Lower lobe of right lung (tissue), 2 donors: ENCODE results near the gene MARVELD1. TPM values are rescaled to one million over a fixed set of nuclear protein-coding genes. Genes with fewer than 3 reads are reported as not detected.
A peak's percentile ranks its signal among the peaks of the same experiment; 100 is the strongest.

ENCODE experiments used
- ATAC-seq, 2 donors: fragments of 200-7000 bp; cut with Tn5 transposase; one replicate each; pipeline ENCODE4 v1.9.1; 2020 to 2022; ENCODE audit warnings: mild to moderate bottlenecking in 2 of 2, moderate library complexity in 2 of 2
- DNase-seq: peaks from one replicate; pipeline ENCODE4 v3.0.0-alpha.2; 2020
- H3K27ac ChIP-seq: fragments of 200-600 bp; one replicate; pipeline ENCODE4 v1.8.0; 2022
- H3K27me3 ChIP-seq: fragments of 200-600 bp; one replicate; pipeline ENCODE4 v1.8.0; 2022; ENCODE audit warnings: low read depth
- H3K36me3 ChIP-seq: fragments of 200-600 bp; one replicate; pipeline ENCODE4 v1.8.0; 2022; ENCODE audit warnings: mild to moderate bottlenecking
- H3K4me1 ChIP-seq: fragments of 200-600 bp; one replicate; pipeline ENCODE4 v1.8.0; 2022
- H3K4me3 ChIP-seq: fragments of 200-600 bp; one replicate; pipeline ENCODE4 v1.8.0; 2022; ENCODE audit warnings: mild to moderate bottlenecking
- H3K9me3 ChIP-seq: fragments of 200-600 bp; one replicate; pipeline ENCODE4 v1.8.0; 2022
- intact Hi-C: fragments of 100-400 bp; cut with DNase I; formaldehyde crosslinking; loops from one replicate; pipeline ENCODE4 v1.11.0; 2022
- total RNA-seq: library from RNA; stranded (reverse); fragmentation: NEBNext Ultra II Directional; extraction: Animal tissue kit (Norgen Biotek cat#: 25700); gene quantifications from one replicate; pipeline ENCODE4 v1.2.1, GENCODE V29; 2021
- TF ChIP-seq, protein P1 (sequence below): fragments of 200-600 bp; IDR thresholded peaks from one replicate; pipeline ENCODE4 v1.8.0; 2022; ENCODE audit warnings: antibody characterized with exemption, mild to moderate bottlenecking
- donor health status: DM: no; HTN: yes; CAD: no; lungs with severe emphysema.

MARVELD1 gene
- total RNA-seq, 1 donor from 2014 or later, result 36.5 TPM

DNA sequence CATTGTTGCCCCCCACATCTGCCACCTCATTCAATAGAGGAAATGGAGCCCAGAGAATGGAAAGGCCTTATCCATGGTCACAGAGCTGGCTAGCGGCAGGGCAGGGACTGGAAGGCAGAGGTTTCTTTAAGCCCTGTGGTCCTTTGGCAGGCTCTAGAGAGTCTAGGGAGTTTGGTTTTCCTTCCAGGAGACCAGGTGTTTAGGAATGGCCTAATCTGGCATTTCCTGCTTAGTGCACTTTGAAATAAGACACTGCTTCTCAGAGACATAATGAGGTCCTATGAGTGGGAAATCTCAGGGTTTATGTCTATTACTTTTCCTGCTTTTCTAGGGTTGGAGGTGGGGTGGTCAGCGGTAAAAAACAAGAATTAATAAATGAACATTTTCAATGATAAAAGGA, 6.1 kb downstream of the MARVELD1 start:
- intact Hi-C loops, result no loop called here
- Histone ChIP-seq H3K27ac (no peak overlapping the region), H3K9me3 (no peaks in the 10 kb centered on the region)

DNA sequence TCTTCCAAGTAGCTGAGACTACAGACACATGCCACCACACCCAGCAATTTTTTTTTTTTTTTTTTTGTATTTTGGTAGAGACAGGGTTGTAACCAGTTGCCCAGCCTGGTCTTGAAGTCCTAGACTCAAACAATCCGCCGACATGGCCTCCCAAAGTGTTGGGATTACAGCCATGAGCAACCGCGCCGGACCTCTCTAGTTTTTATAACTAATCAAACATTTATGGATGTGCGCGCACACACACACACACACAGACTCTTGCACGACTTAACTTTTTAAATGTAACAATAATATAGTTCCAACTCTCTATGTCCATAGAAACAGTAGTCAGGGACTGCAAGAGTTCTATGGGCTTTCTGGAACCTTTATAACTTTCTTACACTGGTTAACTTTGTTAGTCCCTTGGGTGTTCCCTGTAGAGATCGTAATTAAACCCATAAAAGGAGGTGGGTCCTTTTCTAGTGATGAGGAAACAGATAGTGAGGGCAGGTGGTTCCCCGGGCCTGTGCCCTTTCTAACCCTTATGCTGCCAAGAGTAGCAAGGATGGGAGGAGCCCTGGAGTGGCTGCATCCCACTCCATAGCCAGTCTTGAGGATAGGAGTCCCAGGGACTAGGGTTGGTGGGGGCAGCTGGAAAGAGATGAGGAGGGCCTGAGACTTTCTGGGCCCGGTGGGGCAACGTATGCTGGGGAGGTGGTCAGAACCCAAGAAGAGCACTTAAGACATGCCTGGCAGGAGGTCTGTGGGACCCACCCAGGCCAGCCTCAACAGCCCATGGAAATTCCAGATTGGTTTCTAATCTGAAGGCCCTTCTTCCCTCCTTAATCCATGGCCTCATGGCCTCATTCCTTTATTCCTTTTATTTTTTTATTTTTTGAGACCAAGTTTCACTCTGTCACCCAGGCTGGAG, 8.6 kb downstream of the MARVELD1 start:
- peaks cover 12% of the 10 kb centered on the region for H3K36me3 ChIP-seq
- no peak for DNase-seq
- H3K4me1 ChIP-seq, result peaks cover 23% of the 10 kb centered on the region
- H3K4me3 ChIP-seq, result no peak overlapping the region
- no peaks in the 10 kb centered on the region for H3K9me3 ChIP-seq
- no peaks in the 10 kb centered on the region for H3K27me3 ChIP-seq
- no peak for ATAC-seq
- H3K27ac ChIP-seq, result no peak overlapping the region
- TF ChIP-seq, protein P1, sequence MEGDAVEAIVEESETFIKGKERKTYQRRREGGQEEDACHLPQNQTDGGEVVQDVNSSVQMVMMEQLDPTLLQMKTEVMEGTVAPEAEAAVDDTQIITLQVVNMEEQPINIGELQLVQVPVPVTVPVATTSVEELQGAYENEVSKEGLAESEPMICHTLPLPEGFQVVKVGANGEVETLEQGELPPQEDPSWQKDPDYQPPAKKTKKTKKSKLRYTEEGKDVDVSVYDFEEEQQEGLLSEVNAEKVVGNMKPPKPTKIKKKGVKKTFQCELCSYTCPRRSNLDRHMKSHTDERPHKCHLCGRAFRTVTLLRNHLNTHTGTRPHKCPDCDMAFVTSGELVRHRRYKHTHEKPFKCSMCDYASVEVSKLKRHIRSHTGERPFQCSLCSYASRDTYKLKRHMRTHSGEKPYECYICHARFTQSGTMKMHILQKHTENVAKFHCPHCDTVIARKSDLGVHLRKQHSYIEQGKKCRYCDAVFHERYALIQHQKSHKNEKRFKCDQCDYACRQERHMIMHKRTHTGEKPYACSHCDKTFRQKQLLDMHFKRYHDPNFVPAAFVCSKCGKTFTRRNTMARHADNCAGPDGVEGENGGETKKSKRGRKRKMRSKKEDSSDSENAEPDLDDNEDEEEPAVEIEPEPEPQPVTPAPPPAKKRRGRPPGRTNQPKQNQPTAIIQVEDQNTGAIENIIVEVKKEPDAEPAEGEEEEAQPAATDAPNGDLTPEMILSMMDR, result no peak
- intact Hi-C loops, result no loop called here

More for the DNA sequence above, 6.1 kb downstream of the MARVELD1 start:
- TF ChIP-seq, protein P1, result no peak
- DNase-seq (no peak), ATAC-seq (no peak)
- Histone ChIP-seq H3K4me3 (no peak overlapping the region), H3K36me3 (peaks cover 17% of the 10 kb centered on the region), H3K27me3 (no peaks in the 10 kb centered on the region), H3K4me1 (peaks cover 45% of the 10 kb centered on the region)

DNA sequence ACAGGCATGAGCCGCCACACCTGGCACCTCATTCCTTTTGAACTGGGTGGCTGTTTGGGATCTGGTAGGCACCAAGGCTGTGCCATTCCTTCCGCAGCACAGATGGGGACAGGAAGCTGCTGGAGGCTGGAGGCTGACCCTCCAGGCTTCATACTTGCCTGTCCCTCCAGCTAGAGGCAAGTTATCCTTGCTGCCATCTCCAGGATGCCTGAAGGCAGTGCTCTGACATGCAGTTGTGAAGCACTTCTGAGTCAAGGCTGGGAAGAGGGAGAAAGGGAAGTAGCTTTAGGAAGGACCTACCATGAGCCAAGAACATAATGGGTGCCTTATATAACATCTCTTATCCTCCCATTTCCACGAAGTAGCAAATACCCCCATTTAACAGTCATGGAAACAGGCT, 9.5 kb downstream of the MARVELD1 start:
- intact Hi-C loops, result no loop called here
- no peak for DNase-seq
- Histone ChIP-seq H3K36me3 (peaks cover 6% of the 10 kb centered on the region), H3K4me1 (peaks cover 14% of the 10 kb centered on the region), H3K27ac (no peak overlapping the region), H3K4me3 (no peak overlapping the region), H3K27me3 (no peaks in the 10 kb centered on the region), H3K9me3 (no peaks in the 10 kb centered on the region)
- ATAC-seq, result no peak
- TF ChIP-seq, protein P1, result no peak

DNA sequence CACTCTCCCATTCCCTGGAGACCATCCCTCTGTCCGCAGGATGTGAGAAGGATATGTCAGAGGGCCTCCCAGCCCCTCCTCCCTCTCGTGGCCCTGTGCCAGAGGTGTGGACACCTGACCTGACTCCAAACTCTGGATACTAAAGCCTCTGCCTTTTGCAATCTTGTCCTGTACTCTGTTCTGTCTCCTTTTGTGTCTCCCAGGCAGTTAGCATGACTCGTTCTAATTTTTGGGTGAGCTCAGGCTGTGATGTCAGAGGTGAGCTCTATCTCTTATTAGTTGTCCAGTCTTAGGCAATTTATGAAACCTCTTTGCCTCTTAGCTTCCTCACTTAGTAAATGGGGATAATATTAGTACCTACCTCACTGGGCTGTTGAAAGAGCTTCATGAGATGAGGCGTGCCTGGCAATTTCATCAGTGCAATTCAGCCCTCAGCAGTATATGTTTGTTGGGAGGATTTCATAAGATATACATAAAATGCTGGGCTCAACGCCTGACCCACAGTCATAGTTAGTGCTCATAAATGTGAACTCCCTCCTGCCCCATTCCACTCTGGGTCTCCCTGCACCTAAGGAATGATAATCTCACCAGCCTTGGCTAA, 10.9 kb downstream of the MARVELD1 start:
- Histone ChIP-seq H3K4me3 (no peak overlapping the region), H3K27ac (no peak overlapping the region), H3K9me3 (no peaks in the 10 kb centered on the region), H3K4me1 (no peaks in the 10 kb centered on the region), H3K27me3 (no peaks in the 10 kb centered on the region), H3K36me3 (peaks cover 6% of the 10 kb centered on the region)
- ATAC-seq, result peak; percentile 39 to 45
- TF ChIP-seq, protein P1, result no peak
- intact Hi-C loops, result no loop called here
- DNase-seq, result no peak

DNA sequence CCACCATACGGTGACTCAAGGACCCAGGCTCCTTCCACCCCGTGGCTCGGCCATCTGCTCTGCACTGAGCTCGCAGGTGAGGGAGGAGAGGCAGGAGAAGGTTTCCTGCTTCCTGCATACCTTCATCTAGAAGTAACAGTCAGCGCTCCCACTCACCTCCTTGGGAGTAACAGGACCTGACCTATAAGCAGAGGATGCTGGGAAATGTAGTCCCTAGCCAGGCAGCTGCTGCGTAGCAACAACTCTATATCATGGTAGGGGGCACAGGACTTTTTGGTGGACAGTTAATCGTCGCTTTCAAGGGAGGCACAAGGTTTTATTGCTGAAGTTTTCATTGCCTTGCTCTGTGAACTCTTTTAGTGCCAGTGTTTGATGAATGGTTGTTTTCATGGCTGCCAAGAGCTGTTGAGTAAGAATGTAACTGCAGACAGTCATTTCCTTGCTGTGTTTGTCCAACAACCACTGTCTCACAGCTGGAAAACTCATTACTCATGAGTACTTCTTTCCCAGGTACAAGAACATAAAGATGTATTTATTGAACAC, 13.2 kb downstream of the MARVELD1 start:
- H3K36me3 ChIP-seq, result peaks cover 6% of the 10 kb centered on the region
- H3K4me1 ChIP-seq, result no peaks in the 10 kb centered on the region
- no peaks in the 10 kb centered on the region for H3K27me3 ChIP-seq
- ATAC-seq (peak; percentile 43 to 75), DNase-seq (no peak)
- TF ChIP-seq, protein P1, result no peak
- intact Hi-C loops, result no loop called here
- H3K9me3 ChIP-seq, result no peaks in the 10 kb centered on the region
- H3K4me3 ChIP-seq, result no peak overlapping the region
- H3K27ac ChIP-seq, result no peak overlapping the region
